ENCODE measurements around the gene NCOA5. TPM values are rescaled to one million over a fixed set of nuclear protein-coding genes. Genes with fewer than 3 reads are reported as not detected.

NCOA5 gene
- total and polyA plus RNA-seq, 4 donors, result 3.2 to 10.4 (median 8.7) TPM

DNA sequence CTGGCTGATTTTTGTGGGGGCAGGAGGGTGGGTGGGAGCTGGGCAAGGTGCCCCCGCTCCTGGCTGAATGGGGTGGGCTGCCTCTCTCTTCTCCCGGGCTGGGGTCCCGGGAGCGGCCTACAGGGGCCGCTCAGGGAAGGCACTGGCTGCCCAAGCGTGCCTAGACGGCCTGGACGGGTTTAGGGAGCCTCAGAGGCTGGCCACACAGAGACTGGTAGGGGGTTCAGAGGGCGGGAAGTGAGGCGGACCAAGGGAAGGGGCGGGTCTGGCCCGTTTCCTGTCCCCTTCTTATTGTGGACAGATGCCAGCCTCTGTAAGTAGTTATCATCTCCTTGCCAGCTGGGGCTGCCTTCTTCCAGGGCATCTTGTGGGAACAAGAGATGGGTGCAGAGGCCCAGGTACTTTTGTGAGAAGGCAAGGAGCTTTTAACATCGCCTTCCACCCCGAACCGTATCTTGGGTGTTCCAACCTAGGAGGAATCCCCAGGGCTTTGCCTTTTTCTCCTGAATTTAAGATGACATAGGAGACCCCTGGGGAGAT, 28.8 kb upstream of the NCOA5 start:
- Histone ChIP-seq H3K36me3 (ENCODE audit: control insufficient read depth in 4 of 4, insufficient read depth in 3 of 4, low read depth in 1 of 4, low read length in 3 of 4) (peaks cover 0 to 15% (median 4%) of the 10 kb centered on the region in 4 donors), H3K9me3 (ENCODE audit: control insufficient read depth in 4 of 4, low read length in 3 of 4) (no peaks in the 10 kb centered on the region), H3K27me3 (ENCODE audit: control insufficient read depth in 4 of 4, insufficient read depth in 4 of 4, low read length in 3 of 4) (no peaks in the 10 kb centered on the region), H3K4me3 (ENCODE audit: low read depth in 1 of 3, low read length in 3 of 3) (peak overlapping the region; percentile 49 to 59 (median 53)), H3K9ac (ENCODE audit: low read depth in 1 of 2, low read length in 2 of 2) (peak overlapping the region in 1 of 2 donors; percentile 50), H3K4me1 (ENCODE audit: control insufficient read depth in 4 of 4, insufficient read depth in 4 of 4, low read length in 3 of 4) (peaks cover 1 to 24% (median 14%) of the 10 kb centered on the region in 4 donors), H3K27ac (ENCODE audit: low read depth in 1 of 2, low read length in 2 of 2) (peak overlapping the region; percentile 47 to 72)
- DNase-seq (ENCODE audit: low spot score), result no peak
- 24% methylated on average over 15 of the region's 15 CpGs for WGBS
- TF ChIP-seq RXRA (IDR thresholded peaks at IDR 0.05) (no peak), JUND (IDR thresholded peaks at IDR 0.05) (no peak), TAF1 (conservative IDR thresholded peaks at IDR 0.05) (no peak)
- TF ChIP-seq, protein P1, sequence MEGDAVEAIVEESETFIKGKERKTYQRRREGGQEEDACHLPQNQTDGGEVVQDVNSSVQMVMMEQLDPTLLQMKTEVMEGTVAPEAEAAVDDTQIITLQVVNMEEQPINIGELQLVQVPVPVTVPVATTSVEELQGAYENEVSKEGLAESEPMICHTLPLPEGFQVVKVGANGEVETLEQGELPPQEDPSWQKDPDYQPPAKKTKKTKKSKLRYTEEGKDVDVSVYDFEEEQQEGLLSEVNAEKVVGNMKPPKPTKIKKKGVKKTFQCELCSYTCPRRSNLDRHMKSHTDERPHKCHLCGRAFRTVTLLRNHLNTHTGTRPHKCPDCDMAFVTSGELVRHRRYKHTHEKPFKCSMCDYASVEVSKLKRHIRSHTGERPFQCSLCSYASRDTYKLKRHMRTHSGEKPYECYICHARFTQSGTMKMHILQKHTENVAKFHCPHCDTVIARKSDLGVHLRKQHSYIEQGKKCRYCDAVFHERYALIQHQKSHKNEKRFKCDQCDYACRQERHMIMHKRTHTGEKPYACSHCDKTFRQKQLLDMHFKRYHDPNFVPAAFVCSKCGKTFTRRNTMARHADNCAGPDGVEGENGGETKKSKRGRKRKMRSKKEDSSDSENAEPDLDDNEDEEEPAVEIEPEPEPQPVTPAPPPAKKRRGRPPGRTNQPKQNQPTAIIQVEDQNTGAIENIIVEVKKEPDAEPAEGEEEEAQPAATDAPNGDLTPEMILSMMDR (IDR thresholded peaks at IDR 0.05; ENCODE audit: low read depth, low read length, missing input control), result no peak
- TF ChIP-seq, protein P2, sequence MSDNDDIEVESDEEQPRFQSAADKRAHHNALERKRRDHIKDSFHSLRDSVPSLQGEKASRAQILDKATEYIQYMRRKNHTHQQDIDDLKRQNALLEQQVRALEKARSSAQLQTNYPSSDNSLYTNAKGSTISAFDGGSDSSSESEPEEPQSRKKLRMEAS (IDR thresholded peaks at IDR 0.05), result no peak

DNA sequence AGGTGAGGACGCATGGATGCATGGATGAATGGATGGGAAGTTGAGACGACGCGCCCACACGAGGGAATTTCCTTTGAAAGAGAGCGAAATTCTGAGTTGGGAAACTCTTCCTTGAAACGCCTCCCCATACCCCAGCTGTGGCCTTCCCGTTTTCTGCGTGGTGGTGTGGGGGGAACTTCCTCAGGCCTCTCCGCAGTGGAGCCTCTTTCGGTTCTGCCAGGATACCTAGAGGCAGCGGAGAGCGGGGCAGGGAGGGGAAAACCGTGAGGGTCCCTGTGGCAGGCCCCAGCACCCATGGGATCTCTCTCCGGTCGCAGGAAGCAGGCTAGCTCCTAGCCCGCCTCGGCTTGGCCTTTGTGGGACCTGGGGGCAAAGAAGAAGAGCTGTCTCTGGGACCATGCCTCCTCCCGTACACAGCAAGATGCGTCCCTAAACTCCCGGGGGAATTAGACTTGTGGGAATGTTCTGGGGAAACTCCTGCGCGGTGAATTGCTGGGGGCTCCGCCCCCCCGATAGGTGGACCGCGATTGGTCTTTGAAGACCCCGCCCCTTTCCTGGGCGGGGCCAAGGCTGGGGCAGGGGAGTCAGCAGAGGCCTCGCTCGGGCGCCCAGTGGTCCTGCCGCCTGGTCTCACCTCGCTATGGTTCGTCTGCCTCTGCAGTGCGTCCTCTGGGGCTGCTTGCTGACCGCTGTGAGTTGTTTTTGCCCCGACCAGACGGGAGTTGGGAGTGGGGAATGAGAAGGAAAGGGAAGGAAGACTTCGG, 28.1 kb upstream of the NCOA5 start, which contains the start of gene CD40:
TSS of gene CD40 (plus strand) at position 611 of the 764 bp plus-strand sequence. CDS start at position 641, 30 bp downstream.
- H3K27ac ChIP-seq (ENCODE audit: low read depth in 1 of 2, low read length in 2 of 2), result peak within 1 kb of the TSS; percentile 47 to 72
- peaks cover 0 to 8% (median under 1%) of the 10 kb centered on the region in 4 donors for H3K36me3 ChIP-seq (ENCODE audit: control insufficient read depth in 4 of 4, insufficient read depth in 3 of 4, low read depth in 1 of 4, low read length in 3 of 4)
- 8% methylated on average over 40 of the region's 40 CpGs for WGBS
- H3K4me1 ChIP-seq (ENCODE audit: control insufficient read depth in 4 of 4, insufficient read depth in 4 of 4, low read length in 3 of 4), result peaks cover 1 to 24% (median 14%) of the 10 kb centered on the region in 4 donors
- peak; percentile 47 for DNase-seq (ENCODE audit: low spot score)
- no peaks in the 10 kb centered on the region for H3K27me3 ChIP-seq (ENCODE audit: control insufficient read depth in 4 of 4, insufficient read depth in 4 of 4, low read length in 3 of 4)
- peak within 1 kb of the TSS in 1 of 2 donors; percentile 50 for H3K9ac ChIP-seq (ENCODE audit: low read depth in 1 of 2, low read length in 2 of 2)
- peak; percentile 41 for TF ChIP-seq YY1 (IDR thresholded peaks at IDR 0.05)
- peak; percentile 49 for TF ChIP-seq SP1 (IDR thresholded peaks at IDR 0.05)
- TF ChIP-seq TAF1 (conservative IDR thresholded peaks at IDR 0.05), result peak; percentile 48
- TF ChIP-seq FOXA1 (IDR thresholded peaks at IDR 0.05), result no peak
- TF ChIP-seq, protein P3, sequence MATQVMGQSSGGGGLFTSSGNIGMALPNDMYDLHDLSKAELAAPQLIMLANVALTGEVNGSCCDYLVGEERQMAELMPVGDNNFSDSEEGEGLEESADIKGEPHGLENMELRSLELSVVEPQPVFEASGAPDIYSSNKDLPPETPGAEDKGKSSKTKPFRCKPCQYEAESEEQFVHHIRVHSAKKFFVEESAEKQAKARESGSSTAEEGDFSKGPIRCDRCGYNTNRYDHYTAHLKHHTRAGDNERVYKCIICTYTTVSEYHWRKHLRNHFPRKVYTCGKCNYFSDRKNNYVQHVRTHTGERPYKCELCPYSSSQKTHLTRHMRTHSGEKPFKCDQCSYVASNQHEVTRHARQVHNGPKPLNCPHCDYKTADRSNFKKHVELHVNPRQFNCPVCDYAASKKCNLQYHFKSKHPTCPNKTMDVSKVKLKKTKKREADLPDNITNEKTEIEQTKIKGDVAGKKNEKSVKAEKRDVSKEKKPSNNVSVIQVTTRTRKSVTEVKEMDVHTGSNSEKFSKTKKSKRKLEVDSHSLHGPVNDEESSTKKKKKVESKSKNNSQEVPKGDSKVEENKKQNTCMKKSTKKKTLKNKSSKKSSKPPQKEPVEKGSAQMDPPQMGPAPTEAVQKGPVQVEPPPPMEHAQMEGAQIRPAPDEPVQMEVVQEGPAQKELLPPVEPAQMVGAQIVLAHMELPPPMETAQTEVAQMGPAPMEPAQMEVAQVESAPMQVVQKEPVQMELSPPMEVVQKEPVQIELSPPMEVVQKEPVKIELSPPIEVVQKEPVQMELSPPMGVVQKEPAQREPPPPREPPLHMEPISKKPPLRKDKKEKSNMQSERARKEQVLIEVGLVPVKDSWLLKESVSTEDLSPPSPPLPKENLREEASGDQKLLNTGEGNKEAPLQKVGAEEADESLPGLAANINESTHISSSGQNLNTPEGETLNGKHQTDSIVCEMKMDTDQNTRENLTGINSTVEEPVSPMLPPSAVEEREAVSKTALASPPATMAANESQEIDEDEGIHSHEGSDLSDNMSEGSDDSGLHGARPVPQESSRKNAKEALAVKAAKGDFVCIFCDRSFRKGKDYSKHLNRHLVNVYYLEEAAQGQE (IDR thresholded peaks at IDR 0.05), result peak; percentile 34
- H3K4me3 ChIP-seq (ENCODE audit: low read depth in 1 of 3, low read length in 3 of 3), result peak within 1 kb of the TSS; percentile 49 to 59 (median 53)
- H3K9me3 ChIP-seq (ENCODE audit: control insufficient read depth in 4 of 4, low read length in 3 of 4), result no peaks in the 10 kb centered on the region

DNA sequence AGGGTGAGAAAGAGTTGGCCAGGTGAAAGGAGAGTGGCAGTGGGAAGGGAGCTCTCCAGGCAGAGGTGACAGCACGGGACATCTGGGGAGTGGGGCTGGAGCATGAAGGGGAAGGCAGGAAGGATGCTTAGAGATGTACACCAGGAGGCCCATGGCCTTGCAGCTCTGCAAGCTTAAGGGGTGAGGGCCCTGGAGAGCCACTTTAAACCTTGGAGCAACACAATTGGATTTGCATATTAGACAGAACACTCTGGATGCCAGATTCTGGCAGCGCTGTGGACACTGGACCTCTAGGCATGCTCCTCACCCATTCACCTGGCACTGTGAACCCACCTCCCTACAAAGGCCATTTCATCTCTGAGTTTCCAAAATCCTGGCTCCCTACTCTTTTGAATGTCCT, 24.7 kb upstream of the NCOA5 start:
- Histone ChIP-seq H3K9me3 (ENCODE audit: control insufficient read depth in 4 of 4, low read length in 3 of 4) (no peaks in the 10 kb centered on the region), H3K9ac (ENCODE audit: low read depth in 1 of 2, low read length in 2 of 2) (no peak overlapping the region), H3K4me1 (ENCODE audit: control insufficient read depth in 4 of 4, insufficient read depth in 4 of 4, low read length in 3 of 4) (peaks cover 0 to 8% (median 3%) of the 10 kb centered on the region in 4 donors), H3K27me3 (ENCODE audit: control insufficient read depth in 4 of 4, insufficient read depth in 4 of 4, low read length in 3 of 4) (no peaks in the 10 kb centered on the region), H3K4me3 (ENCODE audit: low read depth in 1 of 3, low read length in 3 of 3) (no peak overlapping the region), H3K27ac (ENCODE audit: low read depth in 1 of 2, low read length in 2 of 2) (no peak overlapping the region), H3K36me3 (ENCODE audit: control insufficient read depth in 4 of 4, insufficient read depth in 3 of 4, low read depth in 1 of 4, low read length in 3 of 4) (no peaks in the 10 kb centered on the region)
- WGBS, result 77% methylated on average over 2 of the region's 2 CpGs
- no peak for DNase-seq (ENCODE audit: low spot score)
- TF ChIP-seq RXRA (IDR thresholded peaks at IDR 0.05), result no peak
